ENCODE results near the gene PGLYRP1. TPM values are rescaled to one million over a fixed set of nuclear protein-coding genes. Genes with fewer than 3 reads are reported as not detected.

The PGLYRP1 gene
- total RNA-seq, 1 donor from 2014 or later = not detected

DNA sequence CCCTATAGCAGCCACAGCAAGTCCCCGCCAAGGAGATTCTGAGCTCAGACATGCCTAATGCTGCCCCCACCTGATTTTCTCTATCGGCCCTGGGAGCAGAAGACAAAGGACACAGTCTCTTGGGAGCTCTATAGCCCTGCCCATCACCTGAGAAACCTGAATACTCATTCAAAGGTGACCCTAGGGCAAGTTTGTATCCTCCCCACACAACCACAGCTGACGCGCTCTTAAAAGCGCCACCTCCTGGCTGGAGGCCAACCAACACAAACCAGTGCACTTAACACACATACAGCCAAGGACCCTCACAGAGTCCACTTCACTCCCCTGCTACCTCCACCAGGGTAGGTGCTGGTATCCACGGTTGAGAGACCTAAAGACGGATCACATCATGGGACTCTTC lies 26.7 kb upstream of the PGLYRP1 start:
- Histone ChIP-seq H3K9ac (ENCODE audit: low read length) (no peak overlapping the region), H3K27me3 (ENCODE audit: insufficient read depth, low read length) (peaks cover 15% of the 10 kb centered on the region), H3K36me3 (ENCODE audit: insufficient read depth, low read length) (no peaks in the 10 kb centered on the region), H3K4me1 (ENCODE audit: insufficient read depth, low read length) (no peaks in the 10 kb centered on the region), H4K20me1 (ENCODE audit: insufficient read depth, low read length) (no peaks in the 10 kb centered on the region), H2AFZ (ENCODE audit: low read depth, low read length) (no peak overlapping the region), H3K4me2 (ENCODE audit: low read length) (no peak overlapping the region), H3K79me2 (ENCODE audit: insufficient read depth, low read length) (no peaks in the 10 kb centered on the region), H3K9me3 (ENCODE audit: insufficient read depth, low read depth, low read length) (peaks cover 11% of the 10 kb centered on the region), H3K27ac (ENCODE audit: low read depth, low read length) (no peak overlapping the region), H3K4me3 (ENCODE audit: insufficient read depth, low read depth, low read length) (no peak overlapping the region)
- H3K27me3 Mint-ChIP-seq (ENCODE audit: low read depth, unreplicated experiment) = peaks cover 34% of the 10 kb centered on the region
- H3K27ac Mint-ChIP-seq (ENCODE audit: unreplicated experiment) = no peak overlapping the region
- FAIRE-seq (no peak), DNase-seq (ENCODE audit: low read depth) (no peak)
- TF ChIP-seq EZH2 (IDR thresholded peaks at IDR 0.05; ENCODE audit: insufficient read depth, low read length) = no peak
- TF ChIP-seq, protein P1, sequence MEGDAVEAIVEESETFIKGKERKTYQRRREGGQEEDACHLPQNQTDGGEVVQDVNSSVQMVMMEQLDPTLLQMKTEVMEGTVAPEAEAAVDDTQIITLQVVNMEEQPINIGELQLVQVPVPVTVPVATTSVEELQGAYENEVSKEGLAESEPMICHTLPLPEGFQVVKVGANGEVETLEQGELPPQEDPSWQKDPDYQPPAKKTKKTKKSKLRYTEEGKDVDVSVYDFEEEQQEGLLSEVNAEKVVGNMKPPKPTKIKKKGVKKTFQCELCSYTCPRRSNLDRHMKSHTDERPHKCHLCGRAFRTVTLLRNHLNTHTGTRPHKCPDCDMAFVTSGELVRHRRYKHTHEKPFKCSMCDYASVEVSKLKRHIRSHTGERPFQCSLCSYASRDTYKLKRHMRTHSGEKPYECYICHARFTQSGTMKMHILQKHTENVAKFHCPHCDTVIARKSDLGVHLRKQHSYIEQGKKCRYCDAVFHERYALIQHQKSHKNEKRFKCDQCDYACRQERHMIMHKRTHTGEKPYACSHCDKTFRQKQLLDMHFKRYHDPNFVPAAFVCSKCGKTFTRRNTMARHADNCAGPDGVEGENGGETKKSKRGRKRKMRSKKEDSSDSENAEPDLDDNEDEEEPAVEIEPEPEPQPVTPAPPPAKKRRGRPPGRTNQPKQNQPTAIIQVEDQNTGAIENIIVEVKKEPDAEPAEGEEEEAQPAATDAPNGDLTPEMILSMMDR (IDR thresholded peaks at IDR 0.05; ENCODE audit: insufficient read depth, low read depth, low read length) = no peak
- peaks cover 8% of the 10 kb centered on the region for H3K36me3 Mint-ChIP-seq (ENCODE audit: low read depth, unreplicated experiment)
- no peaks in the 10 kb centered on the region for H3K4me1 Mint-ChIP-seq (ENCODE audit: low read depth, unreplicated experiment)
- H3K9me3 Mint-ChIP-seq (ENCODE audit: unreplicated experiment) = peaks cover 36% of the 10 kb centered on the region
- H3K4me3 Mint-ChIP-seq (ENCODE audit: unreplicated experiment) = no peak overlapping the region

DNA sequence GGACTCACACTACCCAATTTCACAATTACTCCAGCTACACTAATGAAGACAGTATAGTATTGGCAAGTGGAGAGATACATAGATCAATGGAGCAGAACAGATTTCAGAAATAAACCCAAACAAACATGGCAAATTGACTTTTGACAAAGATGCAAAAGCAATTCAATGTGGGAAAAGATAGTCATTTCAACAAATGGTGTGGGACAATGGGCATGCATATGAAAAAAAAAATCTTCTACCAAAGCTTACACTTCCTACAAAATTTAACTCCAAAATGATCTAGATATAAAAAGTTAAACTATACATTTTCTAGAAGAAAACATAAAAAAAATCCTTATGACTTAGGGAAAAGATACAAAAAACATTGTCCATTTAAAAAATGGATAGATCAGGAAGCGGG lies 20.7 kb upstream of the PGLYRP1 start:
- Mint-ChIP-seq H3K27ac (ENCODE audit: unreplicated experiment) (no peak overlapping the region), H3K27me3 (ENCODE audit: low read depth, unreplicated experiment) (peaks cover 28% of the 10 kb centered on the region), H3K9me3 (ENCODE audit: unreplicated experiment) (peaks cover 54% of the 10 kb centered on the region), H3K4me1 (ENCODE audit: low read depth, unreplicated experiment) (no peaks in the 10 kb centered on the region), H3K4me3 (ENCODE audit: unreplicated experiment) (no peak overlapping the region), H3K36me3 (ENCODE audit: low read depth, unreplicated experiment) (peaks cover 33% of the 10 kb centered on the region)
- DNase-seq (ENCODE audit: low read depth) = no peak
- Histone ChIP-seq H3K9ac (ENCODE audit: low read length) (no peak overlapping the region), H3K9me3 (ENCODE audit: insufficient read depth, low read depth, low read length) (peaks cover 37% of the 10 kb centered on the region), H3K4me1 (ENCODE audit: insufficient read depth, low read length) (no peaks in the 10 kb centered on the region), H3K4me3 (ENCODE audit: insufficient read depth, low read depth, low read length) (no peak overlapping the region), H3K27me3 (ENCODE audit: insufficient read depth, low read length) (peaks cover 25% of the 10 kb centered on the region), H3K27ac (ENCODE audit: low read depth, low read length) (no peak overlapping the region), H3K79me2 (ENCODE audit: insufficient read depth, low read length) (no peaks in the 10 kb centered on the region), H2AFZ (ENCODE audit: low read depth, low read length) (no peak overlapping the region), H4K20me1 (ENCODE audit: insufficient read depth, low read length) (no peaks in the 10 kb centered on the region), H3K36me3 (ENCODE audit: insufficient read depth, low read length) (no peaks in the 10 kb centered on the region), H3K4me2 (ENCODE audit: low read length) (no peak overlapping the region)
- no peak for FAIRE-seq
- TF ChIP-seq, protein P1 (IDR thresholded peaks at IDR 0.05; ENCODE audit: insufficient read depth, low read depth, low read length) = no peak
- TF ChIP-seq EZH2 (IDR thresholded peaks at IDR 0.05; ENCODE audit: insufficient read depth, low read length) = no peak

- peaks cover 28% of the 10 kb centered on the region for H3K27me3 Mint-ChIP-seq (ENCODE audit: low read depth, unreplicated experiment)
- no peak for DNase-seq (ENCODE audit: low read depth)
- H3K9me3 Mint-ChIP-seq (ENCODE audit: unreplicated experiment) = peaks cover 47% of the 10 kb centered on the region
- no peak for FAIRE-seq
- no peak overlapping the region for H2AFZ ChIP-seq (ENCODE audit: low read depth, low read length)
- H3K79me2 ChIP-seq (ENCODE audit: insufficient read depth, low read length) = no peaks in the 10 kb centered on the region
- peaks cover 33% of the 10 kb centered on the region for H3K36me3 Mint-ChIP-seq (ENCODE audit: low read depth, unreplicated experiment)
- H3K4me2 ChIP-seq (ENCODE audit: low read length) = no peak overlapping the region
- H4K20me1 ChIP-seq (ENCODE audit: insufficient read depth, low read length) = no peaks in the 10 kb centered on the region
- H3K4me1 ChIP-seq (ENCODE audit: insufficient read depth, low read length) = no peaks in the 10 kb centered on the region
- H3K4me3 ChIP-seq (ENCODE audit: insufficient read depth, low read depth, low read length) = no peak overlapping the region
- no peaks in the 10 kb centered on the region for H3K36me3 ChIP-seq (ENCODE audit: insufficient read depth, low read length)
- no peak overlapping the region for H3K27ac Mint-ChIP-seq (ENCODE audit: unreplicated experiment)
- no peak overlapping the region for H3K27ac ChIP-seq (ENCODE audit: low read depth, low read length)
- H3K27me3 ChIP-seq (ENCODE audit: insufficient read depth, low read length) = peaks cover 23% of the 10 kb centered on the region
- no peak overlapping the region for H3K9ac ChIP-seq (ENCODE audit: low read length)
- no peaks in the 10 kb centered on the region for H3K4me1 Mint-ChIP-seq (ENCODE audit: low read depth, unreplicated experiment)
- no peak overlapping the region for H3K4me3 Mint-ChIP-seq (ENCODE audit: unreplicated experiment)
- H3K9me3 ChIP-seq (ENCODE audit: insufficient read depth, low read depth, low read length) = peaks cover 37% of the 10 kb centered on the region
- no peak for TF ChIP-seq EZH2 (IDR thresholded peaks at IDR 0.05; ENCODE audit: insufficient read depth, low read length)
- TF ChIP-seq, protein P1 (IDR thresholded peaks at IDR 0.05; ENCODE audit: insufficient read depth, low read depth, low read length) = no peak
Observed at GRCh38 chr19:46042252-46042883, 19.5 kb upstream of the PGLYRP1 start.

Data from astrocyte (in vitro differentiated cells and primary cell).